ENCODE data around the gene STX2. TPM values are rescaled to one million over a fixed set of nuclear protein-coding genes. Genes with fewer than 3 reads are reported as not detected.
A peak's percentile ranks its signal among the peaks of the same experiment; 100 is the strongest.

STX2 gene
- polyA plus RNA-seq, 1 donor (not counting 4 experiments of a cell fraction or from before 2014, with no cell fraction given), result 24.1 TPM

DNA sequence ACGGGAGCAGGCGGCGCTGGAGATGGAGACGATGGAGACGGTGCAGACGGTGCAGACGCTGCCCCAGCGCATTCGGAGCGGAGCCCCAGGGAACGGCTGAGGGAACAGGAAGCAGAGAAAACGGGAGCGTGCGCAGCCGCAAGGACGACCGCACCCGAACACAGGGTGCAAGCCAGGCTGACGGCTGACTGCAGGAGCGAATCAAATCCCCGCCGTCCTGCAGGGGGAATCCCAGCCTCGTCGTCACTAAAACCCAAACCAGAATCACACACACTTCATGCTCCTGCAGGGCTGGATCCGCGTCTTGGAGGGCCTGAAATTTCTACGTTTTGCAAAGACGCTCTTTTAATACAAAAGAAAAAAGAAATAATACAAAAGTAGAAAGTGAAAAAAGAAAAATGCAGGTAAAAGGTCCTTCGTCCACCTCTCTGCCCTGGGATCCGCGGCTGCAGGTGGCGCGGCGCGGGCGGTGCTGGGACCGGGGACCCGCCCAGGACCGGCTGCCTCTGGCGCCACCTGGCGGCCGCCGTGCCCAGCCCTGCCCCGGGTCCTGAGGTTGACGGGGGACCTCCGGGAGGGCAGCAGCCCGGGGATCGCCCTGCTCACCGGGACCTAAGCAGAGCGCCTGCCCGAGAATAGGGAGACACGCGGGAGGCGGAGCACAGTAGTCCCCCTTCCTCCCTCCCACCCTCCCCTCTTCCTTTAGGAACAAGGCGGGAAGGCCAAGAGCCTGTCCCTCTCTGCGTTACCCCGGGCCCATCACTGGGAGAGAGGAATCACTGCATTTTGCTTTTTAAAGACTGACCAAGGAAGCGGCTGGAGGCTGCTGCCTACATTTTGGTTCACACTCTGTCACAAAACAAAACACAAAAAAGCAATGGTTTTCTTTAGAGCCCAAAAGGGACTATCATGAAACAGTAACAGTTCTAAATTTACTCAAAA, 20.1 kb downstream of the STX2 start:
- no peaks in the 10 kb centered on the region for H3K9me3 ChIP-seq (ENCODE audit: control insufficient read depth, low read depth, low read length)
- H3K4me3 ChIP-seq (ENCODE audit: control insufficient read depth in 2 of 3, extremely low read depth in 1 of 3, insufficient read depth in 2 of 3, low read depth in 1 of 3, low read length in 3 of 3), result peak overlapping the region; percentile 11 to 67 (median 54)
- dilution Hi-C loops (cut with MboI; ENCODE audit: extremely low pct_ligation_motif_present, low sequenced_read_pairs), result no loop called here
- TF ChIP-seq CTCF (optimal IDR thresholded peaks at IDR 0.05 in 1 of 3, IDR thresholded peaks at IDR 0.05 in 1 of 3, conservative IDR thresholded peaks at IDR 0.05 in 1 of 3; ENCODE audit: extremely low read depth in 1 of 3, insufficient read depth in 2 of 3, low read length in 3 of 3), result peak; percentile 40 to 79 (median 76)
- TF ChIP-seq EZH2 (IDR thresholded peaks at IDR 0.05; ENCODE audit: low read length), result no peak
- FAIRE-seq (no peak), DNase-seq (ENCODE audit: low read depth, low spot score) (peak; percentile 28)
- H3K27me3 ChIP-seq (ENCODE audit: control insufficient read depth, extremely low read depth, insufficient read depth, low read length), result no peaks in the 10 kb centered on the region
- H3K9ac ChIP-seq (ENCODE audit: control insufficient read depth, extremely low read depth, insufficient read depth, low read length), result peak overlapping the region; percentile 11
- H4K20me1 ChIP-seq (ENCODE audit: control insufficient read depth, extremely low read depth, insufficient read depth, low read length), result no peaks in the 10 kb centered on the region
- peak overlapping the region; percentile 62 for H2AFZ ChIP-seq (ENCODE audit: control insufficient read depth, low read length)
- H3K4me1 ChIP-seq (ENCODE audit: control insufficient read depth, extremely low read depth, insufficient read depth, low read length), result peaks cover 6% of the 10 kb centered on the region
- H3K79me2 ChIP-seq (ENCODE audit: control insufficient read depth, insufficient read depth, low read length), result peaks cover 18% of the 10 kb centered on the region
- H3K4me2 ChIP-seq (ENCODE audit: control insufficient read depth, extremely low read depth, insufficient read depth, low read depth, low read length), result peak overlapping the region; percentile 85
- H3K27ac ChIP-seq (ENCODE audit: control insufficient read depth, insufficient read depth, low read length), result peak overlapping the region; percentile 26
- H3K36me3 ChIP-seq (ENCODE audit: control insufficient read depth in 2 of 2, extremely low read depth in 1 of 2, insufficient read depth in 2 of 2, low read length in 2 of 2), result peaks cover 16 to 20% of the 10 kb centered on the region in 2 experiments
- H3K9me1 ChIP-seq (ENCODE audit: control insufficient read depth, extremely low read depth, insufficient read depth, low read length), result no peaks in the 10 kb centered on the region

DNA sequence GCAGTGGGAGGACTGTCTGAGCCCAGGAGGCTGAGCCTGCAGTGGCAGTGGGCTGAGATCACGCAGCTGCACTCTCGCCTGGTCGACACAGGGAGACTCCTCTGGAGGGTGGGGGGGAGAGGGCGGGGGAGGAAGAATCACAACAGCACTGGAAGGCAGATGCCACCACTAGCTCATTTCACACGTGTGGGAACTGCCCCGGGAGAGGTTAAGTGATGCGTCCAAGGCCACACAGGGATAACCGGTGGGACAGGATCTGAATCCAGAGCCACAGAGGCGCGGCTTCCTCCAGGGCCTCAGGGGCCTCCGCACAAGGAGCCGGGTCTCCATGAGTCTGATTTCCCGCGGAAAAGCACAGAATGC, 20.8 kb downstream of the STX2 start:
- TF ChIP-seq CTCF (optimal IDR thresholded peaks at IDR 0.05 in 1 of 3, IDR thresholded peaks at IDR 0.05 in 1 of 3, conservative IDR thresholded peaks at IDR 0.05 in 1 of 3; ENCODE audit: extremely low read depth in 1 of 3, insufficient read depth in 2 of 3, low read length in 3 of 3) (no peak), EZH2 (IDR thresholded peaks at IDR 0.05; ENCODE audit: low read length) (no peak)
- no peaks in the 10 kb centered on the region for H4K20me1 ChIP-seq (ENCODE audit: control insufficient read depth, extremely low read depth, insufficient read depth, low read length)
- peak overlapping the region; percentile 85 for H3K4me2 ChIP-seq (ENCODE audit: control insufficient read depth, extremely low read depth, insufficient read depth, low read depth, low read length)
- H3K9me1 ChIP-seq (ENCODE audit: control insufficient read depth, extremely low read depth, insufficient read depth, low read length), result no peaks in the 10 kb centered on the region
- FAIRE-seq (no peak), DNase-seq (ENCODE audit: low read depth, low spot score) (no peak)
- H2AFZ ChIP-seq (ENCODE audit: control insufficient read depth, low read length), result peak overlapping the region; percentile 62
- H3K4me1 ChIP-seq (ENCODE audit: control insufficient read depth, extremely low read depth, insufficient read depth, low read length), result peaks cover 6% of the 10 kb centered on the region
- peaks cover 17 to 19% of the 10 kb centered on the region in 2 experiments for H3K36me3 ChIP-seq (ENCODE audit: control insufficient read depth in 2 of 2, extremely low read depth in 1 of 2, insufficient read depth in 2 of 2, low read length in 2 of 2)
- no peaks in the 10 kb centered on the region for H3K9me3 ChIP-seq (ENCODE audit: control insufficient read depth, low read depth, low read length)
- peak overlapping the region; percentile 11 for H3K9ac ChIP-seq (ENCODE audit: control insufficient read depth, extremely low read depth, insufficient read depth, low read length)
- H3K4me3 ChIP-seq (ENCODE audit: control insufficient read depth in 2 of 3, extremely low read depth in 1 of 3, insufficient read depth in 2 of 3, low read depth in 1 of 3, low read length in 3 of 3), result peak overlapping the region; percentile 11 to 67 (median 54)
- dilution Hi-C loops (cut with MboI; ENCODE audit: extremely low pct_ligation_motif_present, low sequenced_read_pairs), result no loop called here
- peak overlapping the region; percentile 26 for H3K27ac ChIP-seq (ENCODE audit: control insufficient read depth, insufficient read depth, low read length)
- H3K27me3 ChIP-seq (ENCODE audit: control insufficient read depth, extremely low read depth, insufficient read depth, low read length), result no peaks in the 10 kb centered on the region
- peaks cover 19% of the 10 kb centered on the region for H3K79me2 ChIP-seq (ENCODE audit: control insufficient read depth, insufficient read depth, low read length)
